H1 (cell line): ENCODE measurements around the gene KCNC4. TPM values are rescaled to one million over a fixed set of nuclear protein-coding genes. Genes with fewer than 3 reads are reported as not detected.

Experiments
- CBX5 ChIP-seq: fragments of 300-800, 300-1000 bp; sonication (generic); IDR thresholded peaks from 2 replicates; pipeline ENCODE4 v1.7.1; 2016; ENCODE audit warnings: antibody characterized with exemption, low read length, low read depth
- CBX8 ChIP-seq: fragments of 300-800, 300-1000 bp; sonication (generic); IDR thresholded peaks from 2 replicates; pipeline ENCODE4 v1.7.1; 2016; ENCODE audit warnings: low read depth, low read length, borderline replicate concordance
- CHD7 ChIP-seq: fragments of 300-600 bp; sonication (generic); IDR thresholded peaks from 2 replicates; pipeline ENCODE4 v1.7.1; 2012; ENCODE audit warnings: low read length, moderate library complexity, mild to moderate bottlenecking, inconsistent platforms; ENCODE audit not compliant: insufficient replicate concordance
- EP300 ChIP-seq, 2 experiments: IDR thresholded peaks; 1 replicate in 1 of 2; 2 replicates in 1 of 2; pipeline ENCODE4 v1.6.1; 2011 to 2012; ENCODE audit warnings: low read depth in 2 of 2, low read length in 2 of 2, mild to moderate bottlenecking in 2 of 2, borderline replicate concordance in 1 of 2, inconsistent platforms in 1 of 2, moderate library complexity in 1 of 2
- GTF2F1 ChIP-seq: IDR thresholded peaks from 2 replicates; pipeline ENCODE4 v1.6.1; 2012; ENCODE audit warnings: low read depth, low read length, improper control_type of control experiment, borderline replicate concordance
- KDM1A ChIP-seq: fragments of 200-600, 300-600 bp; sonication (generic); IDR thresholded peaks from 2 replicates; pipeline ENCODE4 v1.7.1; 2016; ENCODE audit warnings: mild to moderate bottlenecking, low read length, borderline replicate concordance
- MAFK ChIP-seq: IDR thresholded peaks from 2 replicates; pipeline ENCODE4 v1.6.1; 2012; ENCODE audit warnings: low read depth, mild to moderate bottlenecking, improper control_type of control experiment, low read length
- POU5F1 ChIP-seq: IDR thresholded peaks from 2 replicates; pipeline ENCODE4 v1.6.1; 2011; ENCODE audit warnings: low read depth, mild to moderate bottlenecking, low read length, moderate library complexity
- SIN3A ChIP-seq, 2 experiments: IDR thresholded peaks in 1 of 2; conservative IDR thresholded peaks in 1 of 2; 2 replicates each; pipeline ENCODE4 v1.6.1; 2011 to 2012; ENCODE audit warnings: low read length in 2 of 2, improper control_type of control experiment in 1 of 2, low read depth in 1 of 2, mild to moderate bottlenecking in 1 of 2
- SP2 ChIP-seq: IDR thresholded peaks from 2 replicates; pipeline ENCODE4 v1.6.1; 2012; ENCODE audit warnings: mild to moderate bottlenecking, low read length, inconsistent platforms
- SRF ChIP-seq: IDR thresholded peaks from 2 replicates; pipeline ENCODE4 v1.6.1; 2011; ENCODE audit warnings: mild to moderate bottlenecking, low read depth, low read length, moderate library complexity
- polyA plus RNA-seq, 7 experiments: library from polyadenylated mRNA; depleted of rRNA in 3 of 7; stranded (reverse) in 5 of 7; unstranded in 2 of 7; fragments of >200 nt in 5 of 7; fragments of 200-250 nt in 2 of 7; gene quantifications; 1 replicate in 5 of 7; 2 replicates in 1 of 7; 4 replicates in 1 of 7; pipeline versions ENCODE4 v1.2.1 to v1.2.3, GENCODE V29; 2011 to 2013; ENCODE audit warnings: missing spikeins in 2 of 7, mixed read lengths in 2 of 7
- total RNA-seq: library from RNA; stranded (reverse); fragmentation: NEBNext Ultra II Directional; extraction: Animal tissue kit (Norgen Biotek cat#: 25700); gene quantifications from 2 replicates; pipeline ENCODE4 v1.2.1, GENCODE V29; 2021

The KCNC4 gene
- total and polyA plus RNA-seq, 2 of the 8 experiments (the other 6 are each of a cell fraction or from before 2014, with no cell fraction given), result 8.1 to 11.2 TPM

DNA sequence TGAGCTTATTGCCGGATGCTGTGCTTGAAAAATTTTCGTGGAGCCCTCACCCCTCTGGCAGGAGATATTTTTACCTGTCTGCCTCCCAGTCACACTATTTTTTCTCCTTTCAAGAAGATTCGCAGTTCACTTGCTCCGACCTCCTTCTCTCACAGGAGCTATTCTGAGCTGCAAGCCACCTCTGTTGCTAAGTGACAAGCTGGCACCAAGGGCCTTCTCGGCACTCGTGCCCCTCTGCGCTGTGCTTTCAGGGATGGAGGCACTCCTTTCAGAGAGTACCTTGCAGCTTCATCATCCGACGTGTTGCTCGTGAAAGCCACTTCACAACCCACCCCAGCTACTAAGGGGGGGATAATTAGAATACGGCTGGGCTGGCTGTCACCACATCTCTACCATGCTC lies 48.3 kb upstream of the KCNC4 start (continued):
- TF ChIP-seq CHD7 (no peak), SP2 (no peak), EP300 (IDR thresholded peaks at IDR 0.05; ENCODE audit: borderline replicate concordance in 1 of 2, low read depth in 2 of 2, low read length in 2 of 2) (no peak), GTF2F1 (no peak), KDM1A (no peak), SIN3A (conservative IDR thresholded peaks at IDR 0.05 in 1 of 2, IDR thresholded peaks at IDR 0.05 in 1 of 2; ENCODE audit: low read depth in 1 of 2, low read length in 2 of 2) (no peak), MAFK (no peak), POU5F1 (no peak), CBX5 (no peak), SRF (no peak), CBX8 (no peak)
